Neural progenitor cell (in vitro differentiated cells): ENCODE data around the gene RELT. TPM values are rescaled to one million over a fixed set of nuclear protein-coding genes. Genes with fewer than 3 reads are reported as not detected.

Source experiments
- DNase-seq: peaks from one replicate; pipeline ENCODE4 v3.0.0-alpha.2; 2016; ENCODE audit warnings: low spot score
- H2AFZ ChIP-seq: fragments of 200-600 bp; sonication (generic); replicated peaks from 2 replicates; pipeline ENCODE4 v1.6.1; 2016; ENCODE audit warnings: antibody characterized with exemption
- H3F3A ChIP-seq: fragments of 200-600 bp; sonication (generic); 2 replicates; pipeline ENCODE4 v1.6.1; 2016; ENCODE audit warnings: antibody characterized with exemption, low read depth
- H3K27ac ChIP-seq: fragments of 200-600 bp; sonication (generic); 2 replicates; pipeline ENCODE4 v1.5.1; 2016; ENCODE audit warnings: mild to moderate bottlenecking
- H3K27me3 ChIP-seq: fragments of 200-600 bp; sonication (generic); 2 replicates; pipeline ENCODE4 v1.6.1; 2016; ENCODE audit warnings: mild to moderate bottlenecking, moderate library complexity
- H3K36me3 ChIP-seq: fragments of 200-600 bp; sonication (generic); 2 replicates; pipeline ENCODE4 v1.5.1; 2016
- H3K4me1 ChIP-seq: fragments of 200-600 bp; sonication (generic); 2 replicates; pipeline ENCODE4 v1.6.1; 2016; ENCODE audit warnings: mixed run types
- H3K4me2 ChIP-seq: fragments of 200-600 bp; sonication (generic); 2 replicates; pipeline ENCODE4 v1.6.1; 2016
- H3K4me3 ChIP-seq: fragments of 200-600 bp; sonication (generic); 2 replicates; pipeline ENCODE4 v1.5.1; 2016
- H3K79me2 ChIP-seq: fragments of 200-600 bp; sonication (generic); 2 replicates; pipeline ENCODE4 v1.6.1; 2016; ENCODE audit warnings: low read depth
- H3K9ac ChIP-seq: fragments of 200-600 bp; sonication (generic); 2 replicates; pipeline ENCODE4 v1.6.1; 2016
- H3K9me3 ChIP-seq: fragments of 200-600 bp; sonication (generic); 2 replicates; pipeline ENCODE4 v1.5.1; 2016; ENCODE audit warnings: low read depth
- H4K20me1 ChIP-seq: fragments of 200-600 bp; sonication (generic); 2 replicates; pipeline ENCODE4 v1.6.1; 2016; ENCODE audit warnings: low read depth
- H3K27ac Mint-ChIP-seq: 3 replicates; pipeline ENCODE4 v1.8.0; 2021; ENCODE audit warnings: mixed read lengths
- H3K27me3 Mint-ChIP-seq: 2 replicates; pipeline ENCODE4 v1.8.0; 2022; ENCODE audit warnings: low read depth, mild to moderate bottlenecking, inconsistent platforms, moderate library complexity, mixed read lengths; ENCODE audit not compliant: insufficient read depth
- H3K36me3 Mint-ChIP-seq: 3 replicates; pipeline ENCODE4 v1.8.0; 2021; ENCODE audit warnings: mixed read lengths
- H3K4me1 Mint-ChIP-seq: 3 replicates; pipeline ENCODE4 v1.8.0; 2021; ENCODE audit warnings: mixed read lengths
- H3K4me3 Mint-ChIP-seq: 3 replicates; pipeline ENCODE4 v1.8.0; 2021; ENCODE audit warnings: mild to moderate bottlenecking, moderate library complexity, mixed read lengths
- H3K9me3 Mint-ChIP-seq: 3 replicates; pipeline ENCODE4 v1.8.0; 2020; ENCODE audit warnings: mixed read lengths
- EZH2 ChIP-seq: fragments of 200-600 bp; sonication (generic); IDR thresholded peaks from 2 replicates; pipeline ENCODE4 v1.6.1; 2017; ENCODE audit warnings: antibody characterized with exemption, mild to moderate bottlenecking, moderate library complexity
- EZH2phosphoT487 ChIP-seq: fragments of 200-600 bp; sonication (generic); IDR thresholded peaks from 2 replicates; pipeline ENCODE4 v1.6.1; 2017; ENCODE audit warnings: antibody characterized with exemption
- total RNA-seq: library from RNA; depleted of rRNA; stranded (reverse); fragments of >200 nt; gene quantifications from 2 replicates; pipeline ENCODE4 v1.2.3, GENCODE V29; 2015; ENCODE audit warnings: low replicate concordance
- TF ChIP-seq, protein P1 (sequence below): fragments of 200-600 bp; sonication (generic); IDR thresholded peaks from 2 replicates; pipeline ENCODE4 v1.5.1; 2017; ENCODE audit warnings: antibody characterized with exemption, mild to moderate bottlenecking

RELT gene
- total RNA-seq, 1 donor from 2014 or later = 5.4 TPM

DNA sequence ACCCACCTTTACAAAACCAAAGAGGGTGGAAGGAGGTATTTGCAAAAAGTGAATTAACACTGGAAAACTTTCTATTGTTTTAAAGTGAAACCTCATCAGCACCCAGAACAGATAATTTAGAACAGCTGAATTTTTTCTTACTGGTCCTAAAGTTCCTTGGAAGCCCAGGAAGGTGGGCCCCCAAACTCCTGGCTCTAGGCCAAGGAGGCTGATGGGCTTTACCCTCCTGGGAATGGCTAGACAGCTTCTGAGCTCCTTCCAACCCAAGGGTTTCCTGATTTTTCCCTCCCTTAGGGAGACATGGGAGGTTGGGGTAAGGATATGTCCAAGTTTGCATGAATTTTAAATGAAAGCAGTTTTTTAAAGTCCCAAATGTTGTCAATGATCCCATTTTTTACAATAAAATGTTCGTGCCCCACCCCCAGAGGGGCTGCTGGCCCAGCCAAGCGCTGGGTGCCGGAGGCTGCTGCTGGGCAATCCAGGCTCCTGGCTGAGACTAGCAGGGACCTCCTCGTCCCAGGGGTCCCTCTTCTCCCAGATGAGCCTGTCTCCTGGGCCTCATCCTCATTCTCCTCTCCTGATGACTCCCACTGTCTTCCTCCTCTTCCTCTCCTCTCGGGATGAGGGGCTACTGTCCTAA, 28.4 kb downstream of the RELT start:
- no peaks in the 10 kb centered on the region for H3K27me3 ChIP-seq
- peaks cover 15% of the 10 kb centered on the region for H3K4me1 ChIP-seq
- no peak for TF ChIP-seq EZH2
- TF ChIP-seq, protein P1, sequence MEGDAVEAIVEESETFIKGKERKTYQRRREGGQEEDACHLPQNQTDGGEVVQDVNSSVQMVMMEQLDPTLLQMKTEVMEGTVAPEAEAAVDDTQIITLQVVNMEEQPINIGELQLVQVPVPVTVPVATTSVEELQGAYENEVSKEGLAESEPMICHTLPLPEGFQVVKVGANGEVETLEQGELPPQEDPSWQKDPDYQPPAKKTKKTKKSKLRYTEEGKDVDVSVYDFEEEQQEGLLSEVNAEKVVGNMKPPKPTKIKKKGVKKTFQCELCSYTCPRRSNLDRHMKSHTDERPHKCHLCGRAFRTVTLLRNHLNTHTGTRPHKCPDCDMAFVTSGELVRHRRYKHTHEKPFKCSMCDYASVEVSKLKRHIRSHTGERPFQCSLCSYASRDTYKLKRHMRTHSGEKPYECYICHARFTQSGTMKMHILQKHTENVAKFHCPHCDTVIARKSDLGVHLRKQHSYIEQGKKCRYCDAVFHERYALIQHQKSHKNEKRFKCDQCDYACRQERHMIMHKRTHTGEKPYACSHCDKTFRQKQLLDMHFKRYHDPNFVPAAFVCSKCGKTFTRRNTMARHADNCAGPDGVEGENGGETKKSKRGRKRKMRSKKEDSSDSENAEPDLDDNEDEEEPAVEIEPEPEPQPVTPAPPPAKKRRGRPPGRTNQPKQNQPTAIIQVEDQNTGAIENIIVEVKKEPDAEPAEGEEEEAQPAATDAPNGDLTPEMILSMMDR = no peak
- no peak for TF ChIP-seq EZH2phosphoT487
- no peaks in the 10 kb centered on the region for H3K4me1 Mint-ChIP-seq
- H3K9ac ChIP-seq = no peak overlapping the region
- H3K79me2 ChIP-seq = no peaks in the 10 kb centered on the region
- H3K27ac ChIP-seq = no peak overlapping the region
- no peaks in the 10 kb centered on the region for H3K9me3 ChIP-seq
- no peak overlapping the region for H3K4me3 ChIP-seq
- no peak for DNase-seq
- no peak overlapping the region for H3K4me2 ChIP-seq
- H2AFZ ChIP-seq = no peak overlapping the region
- H3K27ac Mint-ChIP-seq = no peak overlapping the region
- peaks cover 8% of the 10 kb centered on the region for H3K27me3 Mint-ChIP-seq
- H3K4me3 Mint-ChIP-seq = no peak overlapping the region
- no peaks in the 10 kb centered on the region for H3K36me3 ChIP-seq
- peaks cover 21% of the 10 kb centered on the region for H3K36me3 Mint-ChIP-seq
- H3F3A ChIP-seq = peaks cover 19% of the 10 kb centered on the region
- H4K20me1 ChIP-seq = peaks cover 10% of the 10 kb centered on the region
- no peaks in the 10 kb centered on the region for H3K9me3 Mint-ChIP-seq

DNA sequence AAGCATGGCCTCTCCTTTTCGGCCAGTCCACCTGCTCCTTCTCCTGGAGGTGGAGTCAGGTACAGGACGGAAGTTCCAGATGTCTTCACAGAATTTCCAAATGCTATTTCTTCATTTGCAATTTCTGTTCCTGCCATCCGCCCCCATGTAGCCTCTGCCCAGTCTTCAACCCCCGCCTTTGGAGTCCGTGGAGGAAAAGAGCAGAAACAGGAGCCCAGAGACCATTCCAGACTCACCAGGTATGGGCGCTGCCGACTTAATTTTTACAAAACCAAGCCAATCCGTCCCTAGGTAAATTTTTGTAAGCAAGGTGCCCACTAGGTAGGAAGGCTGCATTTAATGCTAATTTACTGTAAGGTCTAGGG, 28.9 kb downstream of the RELT start:
- no peak overlapping the region for H3K27ac Mint-ChIP-seq
- H3K9me3 ChIP-seq = no peaks in the 10 kb centered on the region
- no peaks in the 10 kb centered on the region for H3K79me2 ChIP-seq
- H3K4me3 Mint-ChIP-seq = no peak overlapping the region
- no peak overlapping the region for H3K9ac ChIP-seq
- H3K4me1 Mint-ChIP-seq = no peaks in the 10 kb centered on the region
- H3K36me3 ChIP-seq = no peaks in the 10 kb centered on the region
- no peaks in the 10 kb centered on the region for H3K27me3 ChIP-seq
- no peak overlapping the region for H3K4me2 ChIP-seq
- no peak overlapping the region for H3K4me3 ChIP-seq
- peaks cover 10% of the 10 kb centered on the region for H4K20me1 ChIP-seq
- peaks cover 13% of the 10 kb centered on the region for H3K4me1 ChIP-seq
- peaks cover 19% of the 10 kb centered on the region for H3F3A ChIP-seq
- peaks cover 25% of the 10 kb centered on the region for H3K36me3 Mint-ChIP-seq
- TF ChIP-seq EZH2phosphoT487 (no peak), EZH2 (no peak)
- TF ChIP-seq, protein P1 = no peak
- H2AFZ ChIP-seq = no peak overlapping the region
- H3K27me3 Mint-ChIP-seq = peaks cover 8% of the 10 kb centered on the region
- no peak for DNase-seq
- H3K9me3 Mint-ChIP-seq = no peaks in the 10 kb centered on the region
- no peak overlapping the region for H3K27ac ChIP-seq

DNA sequence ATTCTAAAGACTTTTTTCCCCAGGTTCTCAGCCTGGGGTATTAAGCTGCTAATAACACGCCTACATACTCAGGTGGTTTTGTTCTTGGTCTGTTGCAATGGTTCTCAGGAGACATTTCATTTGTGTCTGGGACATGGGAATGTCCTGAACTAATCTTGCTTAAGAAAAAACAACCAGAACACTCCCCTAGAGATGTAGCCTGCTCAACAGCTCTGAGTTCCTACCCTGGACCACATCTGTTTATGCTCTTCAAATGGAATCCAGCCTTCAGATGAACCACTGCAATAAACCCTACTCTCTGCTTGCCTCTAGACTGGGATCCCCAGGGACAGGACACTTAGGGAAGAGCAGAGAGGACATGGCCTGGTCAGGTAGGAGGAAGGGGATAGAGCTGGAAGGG, 29.9 kb downstream of the RELT start:
- peaks cover 11% of the 10 kb centered on the region for H3F3A ChIP-seq
- no peaks in the 10 kb centered on the region for H3K4me1 Mint-ChIP-seq
- H2AFZ ChIP-seq = no peak overlapping the region
- H3K4me1 ChIP-seq = peaks cover 5% of the 10 kb centered on the region
- no peak overlapping the region for H3K4me3 Mint-ChIP-seq
- H3K79me2 ChIP-seq = no peaks in the 10 kb centered on the region
- no peak for TF ChIP-seq EZH2phosphoT487
- H3K9me3 Mint-ChIP-seq = no peaks in the 10 kb centered on the region
- no peak overlapping the region for H3K27ac ChIP-seq
- H3K9me3 ChIP-seq = no peaks in the 10 kb centered on the region
- peaks cover 29% of the 10 kb centered on the region for H3K36me3 Mint-ChIP-seq
- H3K27me3 ChIP-seq = no peaks in the 10 kb centered on the region
- H3K27me3 Mint-ChIP-seq = peaks cover 8% of the 10 kb centered on the region
- no peak overlapping the region for H3K4me2 ChIP-seq
- H3K9ac ChIP-seq = no peak overlapping the region
- no peak overlapping the region for H3K27ac Mint-ChIP-seq
- peaks cover 10% of the 10 kb centered on the region for H4K20me1 ChIP-seq
- DNase-seq = no peak
- H3K4me3 ChIP-seq = no peak overlapping the region
- no peaks in the 10 kb centered on the region for H3K36me3 ChIP-seq

DNA sequence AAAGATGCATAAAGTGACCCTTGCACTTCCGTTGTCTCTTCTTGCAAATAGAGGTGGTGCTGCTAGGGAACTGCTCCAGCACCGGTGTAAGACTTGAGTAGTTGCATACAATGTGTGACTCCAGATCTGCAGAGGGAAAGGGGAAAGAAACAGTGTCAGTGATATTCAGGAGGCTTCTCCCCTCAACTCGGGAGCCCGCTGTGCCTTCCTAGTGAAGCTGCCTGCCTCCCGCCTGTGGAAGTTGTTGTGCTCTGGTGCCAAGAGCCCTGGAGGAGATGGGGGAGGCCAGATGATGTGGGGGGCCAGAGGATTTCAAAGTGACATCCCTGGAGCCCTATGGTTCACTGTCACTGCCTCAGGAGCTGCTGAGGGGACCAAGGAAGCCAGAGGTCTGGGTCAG, 30.4 kb downstream of the RELT start:
- Histone ChIP-seq H3K36me3 (no peaks in the 10 kb centered on the region), H3K9me3 (no peaks in the 10 kb centered on the region), H2AFZ (no peak overlapping the region), H3K9ac (no peak overlapping the region), H3K79me2 (no peaks in the 10 kb centered on the region), H4K20me1 (peaks cover 10% of the 10 kb centered on the region), H3K4me2 (no peak overlapping the region), H3K4me3 (no peak overlapping the region), H3F3A (peaks cover 6% of the 10 kb centered on the region), H3K27me3 (no peaks in the 10 kb centered on the region), H3K27ac (no peak overlapping the region), H3K4me1 (peaks cover 5% of the 10 kb centered on the region)
- Mint-ChIP-seq H3K36me3 (peaks cover 29% of the 10 kb centered on the region), H3K4me3 (no peak overlapping the region), H3K9me3 (no peaks in the 10 kb centered on the region), H3K27me3 (peaks cover 5% of the 10 kb centered on the region), H3K27ac (peak overlapping the region; percentile 4), H3K4me1 (no peaks in the 10 kb centered on the region)
- no peak for DNase-seq
- TF ChIP-seq, protein P1 = no peak
- no peak for TF ChIP-seq EZH2phosphoT487
- no peak for TF ChIP-seq EZH2
